GM10847 (cell line): ENCODE measurements around the gene BOD1L1.

Source experiments
- POLR2A ChIP-seq: IDR thresholded peaks from 2 replicates; pipeline ENCODE4 v1.6.1; 2011; ENCODE audit not compliant: insufficient read length; ENCODE audit errors: extremely low read depth

The BOD1L1 gene

DNA sequence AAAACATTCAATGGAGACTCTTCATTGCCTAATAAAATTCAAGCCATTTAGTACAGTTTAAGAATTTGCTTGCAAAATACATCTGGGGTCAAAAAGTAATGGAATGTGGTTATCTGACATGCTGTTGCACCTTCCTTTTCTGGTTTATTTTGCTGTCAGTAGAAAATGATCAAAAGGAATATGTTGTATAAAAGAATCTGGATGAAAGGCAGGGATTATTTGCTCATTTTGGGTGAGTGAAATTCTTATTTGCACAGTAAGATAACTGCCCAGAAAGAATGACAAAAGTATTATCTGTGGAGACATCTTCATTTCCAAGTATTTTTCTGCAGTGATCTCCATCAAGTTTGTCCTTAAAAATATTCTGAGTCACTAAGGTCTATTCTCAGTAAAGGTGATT is 30.4 kb downstream of the BOD1L1 start:
- no peak for TF ChIP-seq POLR2A

DNA sequence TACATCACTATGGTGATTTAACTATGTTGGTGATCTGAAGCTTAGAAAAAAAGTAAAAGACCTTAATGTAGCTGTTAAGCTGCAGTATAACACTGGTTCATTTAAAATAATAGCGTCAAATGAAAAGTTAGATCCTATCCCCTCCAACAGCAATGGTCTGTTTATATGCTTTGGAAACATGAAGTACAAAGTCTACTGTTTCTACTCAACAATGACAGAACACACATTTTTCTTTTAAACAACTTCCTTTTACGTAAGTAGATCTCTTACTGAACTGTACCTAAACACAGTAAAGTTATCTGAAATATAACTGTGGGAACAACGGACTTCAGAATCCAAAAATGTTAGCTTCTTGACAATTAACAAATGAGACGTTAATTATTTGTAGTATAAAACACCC is 35.3 kb downstream of the BOD1L1 start:
- no peak for TF ChIP-seq POLR2A

DNA sequence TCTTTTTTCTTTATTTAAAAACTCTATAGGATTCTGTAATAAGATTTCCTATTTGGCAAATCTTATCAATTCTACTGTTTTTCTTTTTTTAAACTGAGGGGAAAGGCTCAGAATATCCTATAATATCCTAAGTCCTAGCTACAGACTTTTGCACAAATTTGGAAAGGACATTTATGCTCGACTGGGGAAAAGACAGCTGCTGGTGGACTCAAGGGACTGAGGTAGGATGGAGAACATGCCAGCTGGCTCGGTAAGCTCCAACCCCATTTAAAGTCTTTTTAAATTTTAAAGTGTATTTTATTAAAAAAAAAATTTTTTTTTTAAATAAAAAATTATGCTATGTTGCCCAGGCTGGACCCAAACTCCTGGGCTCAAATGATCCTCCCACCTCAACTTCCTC is 36.8 kb downstream of the BOD1L1 start:
- no peak for TF ChIP-seq POLR2A

DNA sequence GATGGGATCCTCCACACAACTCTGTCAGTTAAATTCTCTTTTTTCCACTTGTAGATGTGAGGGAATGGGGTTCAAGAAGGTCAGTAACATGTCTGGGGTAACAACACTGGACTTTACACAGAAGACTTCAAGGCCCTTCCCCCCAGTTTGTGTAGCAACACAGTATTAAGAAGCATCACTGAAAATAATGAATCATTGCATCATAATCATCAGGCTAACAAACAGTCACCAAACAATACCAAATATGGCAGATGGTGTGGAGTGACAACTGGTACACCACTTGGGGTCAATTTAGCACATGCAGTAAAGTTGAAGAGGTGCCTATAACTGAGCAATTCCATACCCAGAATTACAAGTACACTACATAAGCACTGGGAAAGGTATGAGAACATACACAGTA is 38.6 kb downstream of the BOD1L1 start:
- no peak for TF ChIP-seq POLR2A

DNA sequence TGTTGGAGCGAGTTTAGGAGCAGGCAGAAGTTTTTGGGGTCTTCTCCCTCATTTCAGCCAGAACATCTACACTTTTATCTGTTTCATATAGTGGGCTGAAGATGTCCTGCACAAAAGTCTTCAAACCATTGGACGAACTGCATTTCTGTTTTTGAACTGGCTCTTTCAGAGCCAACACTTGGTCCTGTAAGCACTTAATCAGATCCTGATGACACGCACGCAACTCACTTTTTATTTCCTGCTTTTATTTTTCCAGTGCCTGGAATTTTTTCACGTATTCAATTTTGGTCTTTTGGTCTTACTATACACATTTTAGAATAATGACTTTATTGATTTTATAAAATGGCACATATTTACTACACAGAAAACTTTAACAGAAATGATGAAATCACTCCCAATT is 43.0 kb downstream of the BOD1L1 start:
- no peak for TF ChIP-seq POLR2A

DNA sequence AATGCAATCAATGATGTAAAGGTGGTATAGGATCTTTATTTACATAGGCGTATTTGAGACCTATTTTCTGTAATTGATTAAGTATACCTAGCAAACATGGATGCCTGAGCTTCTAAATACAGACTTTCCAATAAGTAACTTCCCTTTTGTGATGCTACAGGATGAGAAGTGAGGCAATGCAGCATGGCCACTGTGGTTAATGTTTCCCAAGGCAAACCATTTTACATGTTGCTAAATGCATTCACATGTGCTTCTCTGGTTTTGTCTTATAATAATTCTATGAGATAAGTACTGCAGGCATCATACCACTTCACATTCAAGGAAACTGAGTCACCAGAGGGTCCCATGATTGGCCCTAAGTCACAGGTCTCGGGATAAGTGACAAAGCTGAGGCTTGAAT is 47.5 kb downstream of the BOD1L1 start:
- TF ChIP-seq POLR2A: no peak

DNA sequence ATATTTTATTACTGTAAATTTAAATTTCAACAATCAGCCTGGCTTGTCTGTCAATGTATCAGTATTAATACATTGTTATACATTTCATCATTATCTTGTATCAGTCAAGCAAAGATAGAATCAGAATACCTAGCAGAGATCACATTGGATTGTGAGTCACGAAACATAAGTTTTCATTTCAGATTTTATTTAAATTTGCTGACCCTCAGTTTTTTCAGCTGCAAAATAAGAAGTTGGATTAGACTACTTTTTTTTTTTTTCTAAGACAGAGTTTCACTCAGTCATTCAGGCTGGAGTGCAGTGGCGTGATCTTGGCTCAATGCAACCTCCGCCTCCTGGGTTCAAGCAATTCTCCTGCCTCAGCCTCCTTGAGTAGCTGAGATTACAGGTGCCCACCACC is 49.9 kb downstream of the BOD1L1 start:
- TF ChIP-seq POLR2A: no peak

DNA sequence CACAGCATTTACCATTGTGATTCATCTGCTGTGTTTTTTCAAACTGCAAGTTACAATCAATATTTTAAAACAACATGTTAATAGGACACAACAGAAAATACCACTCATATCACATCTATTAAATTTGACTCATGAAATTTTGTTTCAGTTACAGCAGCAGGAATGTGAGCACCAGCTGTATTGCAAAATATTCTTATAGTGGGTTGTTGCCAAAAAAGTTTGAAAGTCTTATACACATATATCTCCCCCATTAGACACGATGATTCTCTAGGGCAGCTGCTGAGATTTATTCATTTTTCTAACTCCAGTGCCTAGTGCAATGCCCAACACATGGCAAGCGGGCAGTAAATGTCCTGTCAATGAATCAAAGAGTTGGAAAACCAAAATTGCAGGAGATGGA is 56.6 kb downstream of the BOD1L1 start:
- no peak for TF ChIP-seq POLR2A

DNA sequence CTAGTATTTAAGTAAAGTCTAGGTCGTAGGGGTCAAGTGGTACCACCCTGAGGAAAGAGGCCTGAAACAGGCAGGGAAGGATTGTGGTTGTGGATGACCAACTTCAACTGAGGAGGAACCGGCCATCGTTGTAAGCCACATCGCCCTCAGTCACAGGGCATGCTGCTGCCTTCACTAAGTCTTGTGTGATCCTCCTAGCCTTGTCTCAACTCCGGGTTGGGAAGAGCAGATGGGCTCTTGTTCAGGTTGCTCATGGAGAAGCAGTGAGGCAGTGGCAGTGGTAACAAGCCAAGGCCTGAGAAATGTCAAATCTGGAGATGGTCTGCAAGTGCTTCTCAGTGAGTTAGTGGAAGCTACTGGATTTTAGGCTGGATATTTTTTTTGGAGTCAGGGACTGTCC is 60.4 kb downstream of the BOD1L1 start:
- no peak for TF ChIP-seq POLR2A

DNA sequence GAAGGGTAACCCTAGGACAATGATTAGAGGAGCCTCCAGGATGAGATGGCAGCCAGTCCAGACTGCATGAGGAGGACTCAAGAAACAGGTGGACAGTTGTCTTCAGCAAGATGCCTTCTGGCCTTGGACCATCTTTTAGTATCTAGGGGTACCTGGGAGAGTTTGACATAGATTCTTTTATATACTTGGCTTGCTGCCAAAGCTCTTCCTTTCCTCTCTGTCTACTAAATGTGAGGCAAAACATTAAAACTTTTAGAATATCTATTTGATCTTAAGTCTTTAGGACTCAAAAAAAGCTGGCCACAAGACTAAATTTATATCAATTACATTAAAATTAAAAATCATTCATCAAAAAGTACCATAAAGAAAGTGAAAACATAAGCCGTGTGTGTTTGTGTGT is 64.6 kb downstream of the BOD1L1 start:
- no peak for TF ChIP-seq POLR2A

DNA sequence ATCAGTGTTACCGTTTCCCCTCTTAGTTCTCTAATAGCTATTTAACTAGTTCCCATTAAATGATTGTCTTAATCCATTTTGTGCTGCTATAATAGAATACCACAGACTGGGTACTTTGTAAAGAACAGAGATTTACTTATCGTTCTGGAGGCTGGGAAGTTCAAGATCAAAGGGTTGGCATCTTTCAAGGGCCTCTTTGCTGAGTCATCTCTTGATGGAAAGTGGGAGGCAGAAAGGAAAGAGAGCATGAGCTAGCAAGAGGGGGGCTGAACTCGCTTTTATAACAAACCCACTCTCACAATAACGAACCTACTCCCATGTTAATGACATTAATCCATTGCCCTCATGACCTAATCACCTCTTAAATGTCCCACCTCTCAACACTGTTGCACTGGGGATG is 65.9 kb downstream of the BOD1L1 start:
- TF ChIP-seq POLR2A: no peak

DNA sequence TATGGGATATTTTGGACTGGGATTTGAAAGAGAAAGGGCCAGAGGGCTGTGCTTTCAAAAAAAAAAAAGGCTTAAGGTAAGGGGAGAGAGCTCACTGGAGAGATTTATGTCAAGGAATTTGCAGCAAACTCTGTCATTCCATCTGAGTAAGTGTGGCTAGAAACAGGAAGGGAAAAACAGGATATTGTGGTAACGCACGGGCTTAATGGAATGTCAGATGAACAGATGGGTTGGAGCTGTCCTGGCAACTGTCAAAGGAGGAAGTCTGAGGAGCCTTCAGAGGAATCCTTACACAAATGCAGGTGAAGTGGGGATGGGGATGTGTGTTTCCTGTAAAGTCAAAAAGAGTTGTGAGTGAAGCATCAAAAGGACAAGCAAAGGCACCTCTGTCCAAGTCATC is 68.1 kb downstream of the BOD1L1 start:
- no peak for TF ChIP-seq POLR2A

DNA sequence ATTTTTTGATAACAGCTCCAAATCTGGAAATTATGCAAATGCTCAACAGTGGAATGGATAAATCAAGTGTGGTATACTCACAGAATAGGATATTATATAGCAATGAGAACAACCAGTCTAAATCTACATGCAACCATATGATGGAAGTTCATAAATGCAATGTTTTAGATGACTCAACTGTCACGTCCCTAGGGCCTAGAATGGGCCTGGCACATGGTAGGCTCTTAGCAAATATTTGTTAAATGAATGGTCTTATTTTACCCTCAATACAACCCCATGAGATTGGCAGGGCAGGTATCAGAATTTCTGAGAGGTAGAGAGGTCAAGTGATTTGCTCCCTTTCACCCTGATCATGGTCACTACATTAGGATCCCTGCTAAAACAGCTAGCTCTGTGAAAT is 68.6 kb downstream of the BOD1L1 start:
- TF ChIP-seq POLR2A: no peak

DNA sequence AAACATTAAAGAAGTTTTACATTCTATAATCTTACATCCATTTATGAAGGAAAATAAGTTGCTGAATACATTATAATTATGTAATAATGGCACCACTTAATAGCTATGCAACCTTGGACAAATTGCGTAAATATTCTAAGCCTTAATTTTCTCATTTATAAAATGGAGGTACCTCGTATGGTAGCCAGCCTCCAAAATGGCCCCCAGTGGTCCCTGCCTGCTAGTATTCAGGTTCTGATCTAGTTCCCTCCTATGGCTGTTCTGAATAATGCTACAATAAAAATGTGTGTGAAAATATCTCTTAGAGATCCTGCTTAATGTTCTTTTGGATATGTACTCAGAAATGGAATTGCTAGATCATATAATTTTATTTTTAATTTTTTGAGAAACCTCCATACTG is 72.2 kb downstream of the BOD1L1 start:
- no peak for TF ChIP-seq POLR2A

DNA sequence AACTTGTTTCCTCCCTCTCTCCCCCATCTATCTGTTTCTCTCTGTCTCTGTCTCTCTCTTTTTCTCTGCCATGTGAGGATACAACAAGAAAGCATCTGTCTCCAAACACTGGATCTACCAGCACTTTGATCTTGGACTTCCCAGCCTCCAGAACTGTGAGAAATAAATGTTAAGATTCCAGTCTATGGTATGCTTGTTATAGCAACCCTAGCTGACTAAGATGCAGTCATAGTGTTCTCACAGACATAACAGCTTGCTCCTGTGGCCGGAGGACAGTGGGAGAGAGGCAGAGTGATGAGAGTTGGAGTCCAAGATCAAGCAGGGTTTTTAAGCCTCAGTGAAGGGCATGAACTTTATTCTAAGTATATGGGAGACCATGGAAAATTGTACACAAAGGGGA is 74.4 kb downstream of the BOD1L1 start:
- no peak for TF ChIP-seq POLR2A

DNA sequence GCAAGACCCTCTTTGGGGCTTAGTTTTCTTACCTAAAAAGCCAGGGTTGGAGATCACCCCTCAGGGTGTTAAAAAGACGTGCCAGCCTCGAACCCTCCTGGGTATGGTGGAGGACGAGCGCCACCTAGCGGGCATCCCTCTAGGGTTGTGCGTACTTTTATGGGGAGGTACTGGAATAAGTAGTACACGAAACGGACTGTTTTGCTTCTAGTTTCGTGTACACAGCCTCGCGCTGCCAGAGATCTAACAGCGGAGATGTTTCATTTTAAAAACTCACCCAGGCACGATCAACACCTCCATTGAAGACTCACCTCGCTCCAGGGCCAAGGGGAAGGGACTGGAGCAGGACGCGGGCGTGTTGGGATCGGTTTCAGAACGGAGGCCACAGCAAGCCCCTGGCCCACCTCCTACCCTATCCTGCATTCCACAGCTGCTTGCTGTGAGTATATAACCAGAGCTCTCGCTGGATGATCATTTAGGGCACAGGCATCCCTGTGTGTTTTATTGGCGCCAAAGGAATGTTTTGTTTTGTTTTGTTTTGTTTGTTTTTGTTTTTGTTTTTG is 78.5 kb downstream of the BOD1L1 start:
- no peak for TF ChIP-seq POLR2A

DNA sequence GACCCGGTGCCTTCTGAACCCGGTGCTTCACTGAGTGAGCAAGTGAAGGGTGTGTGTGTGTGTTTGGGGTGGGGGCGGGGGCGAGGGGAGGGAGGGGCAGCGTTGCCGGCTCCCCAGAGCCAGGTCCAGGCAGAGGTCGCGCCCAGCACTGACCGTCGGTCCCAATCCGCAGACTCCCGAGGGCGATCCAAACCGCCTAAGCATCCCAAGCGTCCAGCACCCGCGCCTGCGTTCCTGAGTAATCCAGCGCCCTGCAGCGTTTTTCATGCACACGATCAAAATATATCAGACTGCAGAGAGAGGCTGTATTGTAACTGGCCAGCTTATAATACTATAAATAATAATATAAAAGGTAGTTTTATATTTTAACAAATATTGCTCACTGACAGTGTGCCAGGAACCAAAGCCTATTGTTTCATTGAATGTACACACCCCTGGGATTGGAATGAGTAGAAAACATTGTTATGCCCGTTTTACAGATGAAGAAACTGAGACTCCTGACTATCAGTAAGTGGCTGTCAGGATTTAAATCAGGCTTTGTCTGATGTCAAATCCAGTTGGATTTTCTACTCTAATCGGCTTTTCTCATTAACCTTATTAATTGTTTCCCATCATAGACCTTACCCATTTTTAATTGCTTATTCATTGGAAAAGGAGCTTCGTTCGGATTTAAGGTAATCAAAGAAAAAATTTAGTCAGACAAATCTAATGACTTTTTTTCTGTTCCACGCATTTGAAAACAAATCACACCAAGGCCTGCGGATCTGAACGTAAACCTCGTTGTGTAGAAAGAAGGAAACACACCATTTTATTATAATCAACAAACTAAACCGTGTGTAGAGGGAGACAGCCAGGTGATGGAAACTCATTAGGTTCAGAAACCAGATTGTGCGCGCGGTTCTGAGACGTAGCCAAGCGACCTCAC is 79.2 kb downstream of the BOD1L1 start:
- no peak for TF ChIP-seq POLR2A
